DMS 273 treated with DMSO at 0.1 percent for 48 hours (cell line): Measurements from ENCODE around the gene DENND1B.
"Not testable (repeated sequence)": the region's sequence is repeated elsewhere in the genome, so short reads cannot be mapped to it uniquely, and the experiment has no call there.

ENCODE experiments used
- DNase-seq: peaks from one replicate; lab custom pipeline; 2025; lab: John Stamatoyannopoulos, UW

Gene DENND1B

DNA sequence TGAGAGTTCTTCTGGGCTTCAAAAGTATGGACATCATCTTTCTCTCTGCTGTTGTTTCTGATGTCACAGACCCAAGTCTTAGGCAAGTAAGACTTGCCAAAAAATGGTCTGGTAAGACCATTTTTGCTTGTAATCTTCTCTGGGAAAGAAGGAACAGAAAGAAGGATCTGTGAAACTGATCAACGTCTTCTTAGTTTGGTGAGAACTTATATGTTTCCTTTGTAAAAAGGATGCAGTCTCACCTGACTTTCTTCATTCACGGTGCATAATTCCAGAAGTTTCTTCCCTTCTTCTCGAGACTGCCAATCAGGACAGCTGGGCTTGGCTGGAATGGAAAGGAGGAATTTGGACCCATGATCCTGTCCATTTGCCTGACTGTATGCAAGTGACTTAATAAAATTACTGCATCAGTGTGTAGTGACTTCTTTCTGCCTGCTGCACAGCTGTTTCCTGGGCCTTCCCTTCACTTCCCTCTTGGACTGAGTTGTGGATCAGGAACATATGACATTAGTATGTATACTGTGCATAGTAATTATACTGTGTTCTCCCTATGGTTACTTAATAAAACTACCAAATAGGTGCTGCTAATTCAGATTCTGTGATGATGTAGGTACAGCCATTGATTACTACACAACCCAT, 7.6 kb upstream of the DENND1B start:
- DNase-seq = no peak

- no peak for DNase-seq
Measured at GRCh38 chr1:197781968-197782721, 6.9 kb upstream of the DENND1B start.

DNA sequence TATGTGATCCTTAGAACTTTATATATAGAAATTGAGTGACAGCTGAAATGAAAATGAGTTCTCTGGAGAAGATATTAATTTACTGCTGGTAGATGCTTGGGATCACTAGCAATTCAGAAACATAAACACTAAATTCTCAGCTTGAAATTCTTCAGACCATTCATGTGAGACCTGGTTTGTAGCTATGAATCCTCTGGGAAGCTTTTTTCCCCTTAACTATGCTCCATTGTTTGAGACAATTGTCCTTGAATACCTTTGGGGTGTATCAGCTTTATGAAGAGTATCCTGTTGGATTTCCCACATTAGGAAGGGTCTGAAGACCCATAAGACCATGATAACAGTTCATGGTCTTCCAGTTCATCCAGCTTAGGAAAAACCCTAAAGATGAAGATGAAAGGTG, 4.6 kb upstream of the DENND1B start:
- DNase-seq = no peak

DNA sequence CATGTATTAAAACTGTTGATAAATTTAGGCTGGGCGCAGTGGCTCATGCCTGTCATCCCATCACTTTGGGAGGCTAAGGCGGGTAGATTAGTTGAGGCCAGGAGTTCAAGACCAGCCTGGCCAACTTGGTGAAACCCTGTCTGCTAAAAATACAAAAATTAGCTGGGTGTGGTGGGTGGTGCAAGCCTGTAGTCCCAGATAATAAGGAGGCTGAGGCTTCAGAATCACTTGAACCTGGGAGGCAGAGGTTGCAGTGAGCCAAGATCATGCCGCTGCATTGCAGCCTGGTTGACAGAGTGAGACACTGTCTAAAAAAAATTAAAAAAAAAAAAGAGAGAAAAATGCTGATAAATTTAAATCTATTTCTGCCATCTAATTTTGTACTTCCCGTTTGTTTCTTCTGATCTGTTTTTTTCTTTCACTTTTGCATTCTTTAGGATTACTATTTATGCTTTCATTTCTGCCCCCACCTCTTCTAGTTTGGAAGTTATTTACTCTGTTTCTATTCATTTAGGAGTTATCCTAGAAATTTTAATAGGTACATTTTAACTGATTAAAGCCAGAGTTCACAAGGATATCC, 3.2 kb upstream of the DENND1B start:
- no peak for DNase-seq

- no peak for DNase-seq
Measured at GRCh38 chr1:197776351-197777105, 1.2 kb upstream of the DENND1B start.

DNA sequence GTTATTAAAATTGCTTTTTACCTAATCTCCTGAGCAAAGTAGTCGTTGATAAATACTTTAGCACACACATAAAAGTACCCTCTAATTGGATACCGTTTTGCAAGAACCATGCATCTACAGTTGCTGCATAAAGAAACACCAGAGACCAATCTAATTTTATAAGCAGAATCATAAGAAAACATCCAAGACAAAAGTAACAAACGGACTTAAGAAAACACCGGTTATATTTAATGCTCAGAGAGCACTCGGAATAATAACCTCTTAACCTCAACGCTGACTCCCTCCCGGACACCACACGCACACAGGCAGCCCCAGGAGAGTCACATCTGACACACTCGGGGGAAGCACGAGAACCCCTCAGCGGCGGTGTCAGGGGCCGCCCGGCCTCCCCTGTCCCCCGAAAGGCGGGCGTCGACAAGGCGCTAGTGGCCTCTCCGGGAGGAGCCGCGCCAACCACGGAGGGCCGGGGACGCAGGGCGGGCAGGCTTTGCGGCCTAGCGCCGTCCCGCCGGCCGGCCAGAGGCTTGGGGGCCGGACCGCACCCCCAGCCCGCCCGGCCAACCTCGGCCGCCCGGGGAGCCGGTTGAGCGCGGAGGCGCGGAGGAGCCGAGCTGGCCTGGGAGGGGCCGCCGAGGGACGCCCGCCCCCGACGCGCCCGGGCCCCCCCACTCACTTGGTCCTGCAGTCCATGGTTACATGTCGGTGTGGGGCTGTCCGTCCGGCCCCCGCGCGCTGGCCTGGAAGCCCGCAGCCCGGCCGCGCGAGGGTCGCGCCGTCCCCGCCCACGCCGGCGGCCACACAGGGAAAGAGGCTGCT, 606 bp downstream of the DENND1B start:
- DNase-seq = no peak

DNA sequence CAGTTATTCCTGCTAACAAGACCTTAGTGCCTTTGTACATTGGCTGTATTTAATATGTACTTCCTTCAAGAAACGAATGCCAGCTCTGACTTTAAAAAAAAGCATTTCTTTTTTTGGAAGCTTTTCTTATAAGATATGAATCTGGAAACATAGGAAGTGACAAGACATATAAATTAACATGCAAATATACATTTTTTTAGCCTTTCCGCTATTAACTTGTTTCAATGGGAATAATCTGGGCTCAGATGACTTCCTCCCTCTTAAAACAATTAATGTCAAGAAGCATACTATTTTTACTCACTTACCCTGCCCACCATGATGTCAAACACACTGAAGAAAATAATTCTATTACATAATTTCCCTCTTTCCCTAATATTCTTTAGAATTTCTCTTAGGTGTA, 1.4 kb downstream of the DENND1B start:
- no peak for DNase-seq

DNA sequence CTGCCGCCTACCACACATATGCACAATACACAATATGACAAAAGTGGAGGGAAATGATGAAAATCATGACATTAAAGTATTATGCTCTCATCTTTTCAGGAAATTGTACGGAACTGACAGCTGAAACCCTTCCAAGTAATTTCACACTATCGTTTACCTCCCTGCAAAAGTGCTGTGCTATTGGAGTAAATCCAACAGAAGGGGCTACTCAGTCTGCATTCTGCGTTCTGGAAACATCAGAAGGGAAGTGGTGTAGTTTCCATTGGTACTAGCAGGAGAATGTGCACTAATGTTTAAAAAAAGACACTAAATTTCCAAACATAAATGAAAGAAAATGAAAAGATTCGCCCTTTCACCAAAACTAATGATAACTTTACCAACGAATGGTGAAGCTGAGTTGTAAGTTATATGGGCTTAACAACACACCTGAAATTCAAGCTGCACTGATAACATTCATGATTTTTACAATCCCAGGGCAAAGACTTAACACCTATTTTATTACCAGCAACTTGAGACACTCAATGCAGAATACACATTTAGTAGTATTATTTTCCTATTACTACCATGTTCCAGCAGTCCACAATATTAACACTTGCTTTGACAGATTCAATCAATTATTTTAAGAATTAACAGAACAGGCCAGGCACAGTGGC, 3.2 kb downstream of the DENND1B start:
- no peak for DNase-seq

GRCh38 chr1:197771386-197771785, 3.9 kb downstream of the DENND1B start:
- DNase-seq = no peak

- DNase-seq = no peak
Measured at GRCh38 chr1:197770243-197770642, 5.0 kb downstream of the DENND1B start.

GRCh38 chr1:197769287-197769686, 6.0 kb downstream of the DENND1B start:
- no peak for DNase-seq

DNA sequence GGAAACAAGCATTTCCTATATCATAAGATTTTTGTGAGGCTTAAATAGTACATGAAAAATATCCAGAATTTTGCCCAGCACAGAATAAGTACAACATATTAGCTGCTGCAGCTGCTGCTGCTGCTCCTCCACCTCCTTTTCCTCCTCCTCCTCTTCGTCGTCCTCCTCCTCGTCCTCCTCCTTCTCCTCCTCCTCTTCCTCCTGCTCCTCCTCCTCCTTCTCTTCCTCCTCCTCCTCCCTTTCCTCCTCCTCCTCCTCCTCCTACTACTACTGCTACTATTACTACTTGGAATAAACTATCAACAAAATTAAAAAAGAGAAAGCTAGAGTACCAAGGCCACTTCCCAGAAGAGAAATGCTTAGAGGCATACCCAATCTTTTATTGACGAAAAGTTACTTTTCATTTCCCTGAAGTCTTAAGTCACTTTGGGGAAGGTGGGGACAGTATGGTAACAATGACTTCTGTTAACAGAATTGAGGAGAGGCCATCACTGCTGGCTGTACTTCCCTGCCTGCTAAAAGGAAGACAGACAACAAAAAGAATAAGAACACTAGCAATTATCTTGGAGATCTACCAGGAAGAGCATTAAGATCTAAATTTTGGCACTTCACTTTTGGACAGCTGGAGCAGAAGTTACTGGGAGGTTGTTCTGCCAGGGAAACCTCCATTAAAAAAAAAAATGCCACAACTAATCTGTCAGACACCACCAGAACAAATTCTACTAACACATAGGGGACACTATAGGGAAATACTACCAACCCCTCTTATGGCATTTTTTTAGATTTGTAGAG, 7.1 kb downstream of the DENND1B start:
- DNase-seq = no peak

DNA sequence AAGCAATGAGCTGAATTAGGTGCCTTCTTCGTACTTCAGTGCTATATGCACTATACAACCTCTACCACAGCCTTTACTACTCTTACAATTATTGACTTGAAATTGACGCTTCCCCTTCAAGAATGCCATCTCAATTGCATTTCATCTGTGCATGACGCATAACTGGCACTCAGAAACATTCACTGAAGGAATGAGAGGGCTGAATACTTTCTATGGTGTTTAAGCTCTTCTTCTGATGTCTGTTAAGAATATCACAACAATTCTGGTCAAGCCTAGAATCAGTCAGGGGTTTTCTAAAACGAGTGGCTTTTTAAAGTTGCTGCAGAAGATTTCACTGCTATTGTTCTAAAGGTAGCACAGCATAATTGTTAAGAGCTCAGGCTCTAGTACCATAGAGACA, 11.5 kb downstream of the DENND1B start:
- DNase-seq = no peak

- DNase-seq = no peak
Measured at GRCh38 chr1:197763307-197763706, 12.0 kb downstream of the DENND1B start.

- DNase-seq = no peak
Measured at GRCh38 chr1:197761654-197762053, 13.6 kb downstream of the DENND1B start.

DNA sequence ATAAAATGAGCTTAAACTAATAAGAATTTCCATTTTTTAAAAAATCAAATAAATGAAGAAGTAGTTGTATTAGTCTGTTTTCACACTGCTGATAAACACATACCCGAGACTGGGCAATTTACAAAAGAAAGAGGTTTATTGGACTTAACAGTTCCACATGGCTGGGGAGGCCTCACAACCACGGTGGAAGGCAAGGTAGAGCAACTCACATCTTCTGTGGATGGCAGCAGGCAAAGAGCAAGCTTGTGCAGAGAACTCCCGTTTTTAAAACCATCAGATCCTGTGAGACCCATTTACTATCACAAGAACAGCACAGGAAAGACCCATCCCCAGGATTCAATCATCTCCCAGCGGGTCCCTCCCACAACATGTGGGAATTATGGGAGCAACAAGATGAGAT, 19.7 kb downstream of the DENND1B start:
- DNase-seq = not testable (repeated sequence)

- not testable (repeated sequence) for DNase-seq
Measured at GRCh38 chr1:197752652-197753164, 22.6 kb downstream of the DENND1B start.

- no peak for DNase-seq
Measured at GRCh38 chr1:197750366-197750765, 24.9 kb downstream of the DENND1B start.

GRCh38 chr1:197745911-197746310, 29.4 kb downstream of the DENND1B start:
- no peak for DNase-seq

DNA sequence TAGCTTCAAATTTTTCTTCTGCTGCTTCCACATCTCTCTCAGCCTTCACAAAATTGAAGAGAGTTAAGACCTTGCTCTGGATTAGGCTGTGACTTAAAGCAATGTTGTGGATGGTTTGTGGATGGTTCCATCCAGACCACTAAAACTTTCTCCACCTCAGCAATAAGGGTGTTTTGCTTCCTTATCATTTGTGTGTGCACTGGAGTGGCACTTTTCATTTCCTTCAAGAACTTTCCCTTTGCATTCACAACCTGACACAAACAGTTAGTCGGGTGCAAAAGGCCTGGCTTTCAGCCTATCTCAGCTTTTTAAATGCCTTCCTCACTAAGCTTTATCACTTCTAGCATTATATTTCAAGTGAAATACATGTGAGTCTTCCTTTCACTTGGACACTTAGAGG, 30.3 kb downstream of the DENND1B start:
- no peak for DNase-seq
